K562 (cell line): Measurements from ENCODE around the gene KASH5. TPM values are rescaled to one million over a fixed set of nuclear protein-coding genes. Genes with fewer than 3 reads are reported as not detected.

Source experiments
- ATF4 ChIP-seq: fragments of 450-650 bp; formaldehyde crosslinking; IDR thresholded peaks from 2 replicates; pipeline ENCODE4 v1.4.0; 2022; ENCODE audit warnings: mild to moderate bottlenecking, moderate library complexity
- CBFA2T2 ChIP-seq: fragments of 450-650 bp; conservative IDR thresholded peaks from 2 replicates; pipeline ENCODE4 v1.6.1; 2017; ENCODE audit warnings: mild to moderate bottlenecking
- DDX20 ChIP-seq: fragments of 450-650 bp; IDR thresholded peaks from 2 replicates; pipeline ENCODE4 v1.6.1; 2016; ENCODE audit warnings: missing genetic modification characterization, low read depth, mild to moderate bottlenecking, missing compliant biosample characterization, moderate library complexity
- ETV6 ChIP-seq, 3 experiments: fragments of 150-350 bp in 1 of 3; sonication (generic) in 1 of 3; formaldehyde crosslinking in 1 of 3; IDR thresholded peaks; 2 replicates each; pipeline versions ENCODE4 v1.6.1 to v1.8.0; 2014 to 2022; ENCODE audit warnings: borderline replicate concordance in 2 of 3, low read depth in 2 of 3, antibody characterized with exemption in 1 of 3, low read length in 1 of 3, mild to moderate bottlenecking in 1 of 3, missing genetic modification reagents in 1 of 3
- HDAC1 ChIP-seq, 2 experiments: fragments of 450-650 bp; IDR thresholded peaks; 2 replicates each; pipeline ENCODE4 v1.6.1; 2016 to 2017; ENCODE audit warnings: inconsistent platforms in 1 of 2, mild to moderate bottlenecking in 1 of 2, moderate library complexity in 1 of 2
- HDAC3 ChIP-seq: fragments of 450-650 bp; IDR thresholded peaks from 2 replicates; pipeline ENCODE4 v1.6.1; 2018; ENCODE audit warnings: borderline replicate concordance, mild to moderate bottlenecking, moderate library complexity; ENCODE audit not compliant: partially characterized antibody
- MEF2D ChIP-seq: conservative IDR thresholded peaks from 2 replicates; pipeline ENCODE4 v1.6.1; 2016; ENCODE audit warnings: low read depth, missing genetic modification characterization, missing compliant biosample characterization
- NCOA4 ChIP-seq: fragments of 450-650 bp; IDR thresholded peaks from 2 replicates; pipeline ENCODE4 v1.6.1; 2018; ENCODE audit warnings: mild to moderate bottlenecking; ENCODE audit not compliant: partially characterized antibody
- PCBP1 ChIP-seq: fragments of 200-400 bp; formaldehyde crosslinking; IDR thresholded peaks from 2 replicates; pipeline ENCODE4 v1.6.1; 2018; ENCODE audit warnings: mild to moderate bottlenecking, low read depth, low read length; ENCODE audit not compliant: poor library complexity, severe bottlenecking
- PPARD ChIP-seq: fragments of 250-450 bp; sonication (Bioruptor Pico); IDR thresholded peaks from 2 replicates; pipeline ENCODE4 v1.8.0; 2022; ENCODE audit warnings: inconsistent platforms, mild to moderate bottlenecking, moderate library complexity
- RBM25 ChIP-seq: fragments of 200-400 bp; formaldehyde crosslinking; IDR thresholded peaks from 2 replicates; pipeline ENCODE4 v1.6.1; 2018; ENCODE audit warnings: low read length, low read depth, moderate library complexity; ENCODE audit not compliant: severe bottlenecking
- SETDB1 ChIP-seq: IDR thresholded peaks from one replicate; pipeline ENCODE4 v1.6.1; 2012; ENCODE audit warnings: low read length, control low read depth, inconsistent platforms
- SOX6 ChIP-seq: fragments of 450-650 bp; IDR thresholded peaks from 2 replicates; pipeline ENCODE4 v1.6.1; 2014; ENCODE audit warnings: mild to moderate bottlenecking
- SP1 ChIP-seq: sonication (generic); formaldehyde crosslinking; IDR thresholded peaks from 2 replicates; pipeline ENCODE4 v1.8.1; 2022; ENCODE audit warnings: mild to moderate bottlenecking, missing genetic modification reagents
- STAT5B ChIP-seq: fragments of 250-450 bp; sonication (Bioruptor Pico); IDR thresholded peaks from 2 replicates; pipeline ENCODE4 v1.8.0; 2021; ENCODE audit warnings: mild to moderate bottlenecking, inconsistent platforms
- XRCC3 ChIP-seq: fragments of 450-650 bp; IDR thresholded peaks from 2 replicates; pipeline ENCODE4 v1.6.1; 2017; ENCODE audit warnings: mild to moderate bottlenecking, moderate library complexity
- ZBTB26 ChIP-seq: fragments of 450-650 bp; formaldehyde crosslinking; IDR thresholded peaks from 2 replicates; pipeline ENCODE4 v1.4.0; 2022; ENCODE audit warnings: missing genetic modification characterization
- ZBTB43 ChIP-seq: sonication (generic); formaldehyde crosslinking; IDR thresholded peaks from 2 replicates; pipeline ENCODE4 v1.8.0; 2023; ENCODE audit warnings: mild to moderate bottlenecking, missing genetic modification reagents
- ZNF12 ChIP-seq: sonication (generic); formaldehyde crosslinking; IDR thresholded peaks from 2 replicates; pipeline ENCODE4 v1.4.0; 2020; ENCODE audit warnings: mild to moderate bottlenecking, missing genetic modification reagents
- ZNF143 ChIP-seq: sonication (generic); formaldehyde crosslinking; IDR thresholded peaks from 2 replicates; pipeline ENCODE4 v1.9.0; 2022; ENCODE audit warnings: mild to moderate bottlenecking, missing genetic modification reagents
- ZNF224 ChIP-seq: sonication (generic); formaldehyde crosslinking; IDR thresholded peaks from 2 replicates; pipeline ENCODE4 v1.8.0; 2022; ENCODE audit warnings: mild to moderate bottlenecking, missing genetic modification reagents
- ZNF436 ChIP-seq: fragments of 250-450, 450-650 bp; sonication (Bioruptor Pico); formaldehyde crosslinking; IDR thresholded peaks from 2 replicates; pipeline ENCODE4 v1.7.0; 2020; ENCODE audit warnings: mild to moderate bottlenecking
- ZNF586 ChIP-seq: fragments of 450-650 bp; formaldehyde crosslinking; conservative IDR thresholded peaks from 2 replicates; pipeline ENCODE4 v1.4.0; 2020; ENCODE audit warnings: mild to moderate bottlenecking, moderate library complexity
- ZNF639 ChIP-seq, 2 experiments: fragments of 200-800 bp in 1 of 2; sonication (Bioruptor generic) in 1 of 2; sonication (generic) in 1 of 2; formaldehyde crosslinking in 1 of 2; IDR thresholded peaks in 1 of 2; conservative IDR thresholded peaks in 1 of 2; 2 replicates each; pipeline versions ENCODE4 v1.5.0 to v1.6.1; 2016 to 2020; ENCODE audit warnings: missing compliant biosample characterization in 1 of 2, missing genetic modification characterization in 1 of 2, missing genetic modification reagents in 1 of 2
- polyA plus RNA-seq, 8 experiments: library from polyadenylated mRNA; depleted of rRNA in 4 of 8; stranded (reverse) in 5 of 8; unstranded in 3 of 8; fragments of >200 nt; fragmentation: Nextera tagmentation in 2 of 8; fragmentation: Illumina TruSeq in 1 of 8; extraction: Ambion mirVana in 2 of 8; extraction: Trizol in 1 of 8; gene quantifications; 2 replicates each; pipeline versions ENCODE4 v1.2.1 to v1.2.3, GENCODE V29; 2011 to 2014; ENCODE audit warnings: inconsistent platforms in 1 of 8, missing spikeins in 1 of 8
- total RNA-seq, 7 experiments: library from RNA; depleted of rRNA in 6 of 7; stranded (reverse); fragments of >200 nt in 6 of 7; fragmentation: Illumina TruSeq in 2 of 7; extraction: Trizol in 2 of 7; gene quantifications; 2 replicates each; pipeline versions ENCODE4 v1.2.1 to v1.2.3, GENCODE V29; 2011 to 2021; ENCODE audit warnings: low replicate concordance in 1 of 7

The KASH5 gene
- total and polyA plus RNA-seq, 9 of the 15 experiments (the other 6 are each of a cell fraction or from before 2014, with no cell fraction given), result 0.07 to 0.84 (median 0.34) TPM; not detected in 1

- no peak for TF ChIP-seq ATF4 (CRISPR knock-in tag)
- no peak for TF ChIP-seq SOX6
- no peak for TF ChIP-seq ZNF586 (CRISPR knock-in tag)
- peak; percentile 28 for TF ChIP-seq PCBP1
- no peak for TF ChIP-seq ZNF12
- TF ChIP-seq ZBTB43, result no peak
- no peak for TF ChIP-seq ZNF143 (CRISPR knock-in tag)
- no peak for TF ChIP-seq ZNF639 (CRISPR knock-in tag; conservative IDR thresholded peaks at IDR 0.05 in 1 of 2, IDR thresholded peaks at IDR 0.05 in 1 of 2)
- TF ChIP-seq ZNF436 (CRISPR knock-in tag), result no peak
- no peak for TF ChIP-seq HDAC3
- no peak for TF ChIP-seq SETDB1
- peak; percentile 72 for TF ChIP-seq SP1 (CRISPR knock-in tag)
- no peak for TF ChIP-seq DDX20 (tag)
- no peak for TF ChIP-seq STAT5B (CRISPR knock-in tag)
- no peak for TF ChIP-seq XRCC3
- TF ChIP-seq PPARD (CRISPR knock-in tag), result no peak
- TF ChIP-seq MEF2D, result no peak
- no peak for TF ChIP-seq RBM25
- TF ChIP-seq HDAC1 (IDR thresholded peaks at IDR 0.05), result peak in 1 of 2 experiments; percentile 42; a peak in 1 of 4 replicates
- TF ChIP-seq ZBTB26 (CRISPR knock-in tag), result no peak
- TF ChIP-seq ETV6 (IDR thresholded peaks at IDR 0.05; ENCODE audit: borderline replicate concordance in 1 of 2, low read depth in 2 of 2, low read length in 1 of 2), result no peak
- no peak for TF ChIP-seq ETV6 (CRISPR knock-in tag; IDR thresholded peaks at IDR 0.05; ENCODE audit: borderline replicate concordance)
- no peak for TF ChIP-seq ZNF224 (CRISPR knock-in tag)
- TF ChIP-seq NCOA4, result no peak
- no peak for TF ChIP-seq CBFA2T2
Observed at GRCh38 chr19:49431330-49431749, 43.3 kb downstream of the KASH5 start (continued).
